ENCODE results near the gene OPA1. TPM values are rescaled to one million over a fixed set of nuclear protein-coding genes. Genes with fewer than 3 reads are reported as not detected.

Gene OPA1
- total and polyA plus RNA-seq, 4 donors, result 13.3 to 56.5 (median 40.1) TPM

- Histone ChIP-seq H3K4me3 (ENCODE audit: low read length in 2 of 2) (no peak overlapping the region), H3K27me3 (ENCODE audit: control insufficient read depth in 1 of 2, insufficient read depth in 2 of 2, low read length in 1 of 2) (no peaks in the 10 kb centered on the region), H3K36me3 (ENCODE audit: control insufficient read depth in 1 of 2, insufficient read depth in 2 of 2, low read length in 1 of 2) (no peaks in the 10 kb centered on the region), H3K9me3 (ENCODE audit: control insufficient read depth, low read length) (no peaks in the 10 kb centered on the region), H3K4me1 (ENCODE audit: control insufficient read depth in 1 of 2, insufficient read depth in 2 of 2, low read length in 2 of 2) (no peaks in the 10 kb centered on the region), H3K27ac (ENCODE audit: low read depth in 1 of 2, low read length in 2 of 2) (no peak overlapping the region)
- WGBS, 2 donors, result 88 to 89% methylated on average over 6 of the region's 6 CpGs
- intact Hi-C loops (cut with DNase I), result no loop called here
- ATAC-seq (ENCODE audit: low FRiP score), result no peak
- DNase-seq, result no peak
Measured at GRCh38 chr3:193729088-193729465, 136.1 kb downstream of the OPA1 start.

DNA sequence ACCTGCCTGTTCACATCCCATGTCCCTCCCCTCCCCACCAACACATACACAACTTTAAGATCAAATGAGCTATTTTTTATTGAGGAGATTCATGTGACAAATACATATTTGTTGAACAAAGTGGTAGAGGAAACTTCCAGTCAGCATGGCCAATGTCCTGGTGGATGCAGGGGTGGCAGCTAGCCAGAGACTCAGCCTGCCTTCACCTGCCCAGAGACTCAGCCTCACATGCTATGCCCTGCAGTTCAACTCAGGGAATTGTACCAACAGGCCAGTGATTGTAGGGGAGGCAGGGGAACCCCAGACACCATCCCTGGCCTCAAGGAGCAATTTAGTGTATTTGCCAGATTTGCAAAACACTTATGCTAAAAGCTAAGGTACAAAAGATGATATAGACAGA, 136.6 kb downstream of the OPA1 start:
- no peak overlapping the region for H3K4me3 ChIP-seq (ENCODE audit: low read length in 2 of 2)
- intact Hi-C loops (cut with DNase I), result no loop called here
- no peak for ATAC-seq (ENCODE audit: low FRiP score)
- no peaks in the 10 kb centered on the region for H3K9me3 ChIP-seq (ENCODE audit: control insufficient read depth, low read length)
- H3K27ac ChIP-seq (ENCODE audit: low read depth in 1 of 2, low read length in 2 of 2), result no peak overlapping the region
- H3K4me1 ChIP-seq (ENCODE audit: control insufficient read depth in 1 of 2, insufficient read depth in 2 of 2, low read length in 2 of 2), result no peaks in the 10 kb centered on the region
- no peaks in the 10 kb centered on the region for H3K27me3 ChIP-seq (ENCODE audit: control insufficient read depth in 1 of 2, insufficient read depth in 2 of 2, low read length in 1 of 2)
- no peaks in the 10 kb centered on the region for H3K36me3 ChIP-seq (ENCODE audit: control insufficient read depth in 1 of 2, insufficient read depth in 2 of 2, low read length in 1 of 2)
- DNase-seq, result no peak

DNA sequence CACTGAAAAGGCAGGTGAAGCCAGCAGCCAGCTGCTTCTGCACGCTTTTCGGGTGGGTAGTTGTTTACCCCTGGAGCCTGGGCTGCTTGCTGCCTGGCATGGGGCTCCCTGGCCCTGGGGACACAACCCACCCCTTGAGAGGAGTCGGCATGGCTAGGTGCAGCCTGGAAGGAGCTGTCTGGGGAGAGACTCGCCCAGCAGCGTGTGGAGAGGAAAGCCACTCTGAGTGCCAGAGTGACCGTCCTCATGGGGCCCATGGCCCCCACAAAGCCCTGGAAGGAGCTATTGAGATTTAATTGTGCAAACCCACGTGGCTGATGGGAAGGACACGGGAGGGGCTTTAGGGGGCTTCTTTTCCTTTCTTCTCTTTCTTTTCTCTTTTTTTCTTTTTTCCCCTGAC, 137.5 kb downstream of the OPA1 start:
- DNase-seq (no peak), ATAC-seq (ENCODE audit: low FRiP score) (no peak)
- H3K9me3 ChIP-seq (ENCODE audit: control insufficient read depth, low read length), result no peaks in the 10 kb centered on the region
- no peaks in the 10 kb centered on the region for H3K4me1 ChIP-seq (ENCODE audit: control insufficient read depth in 1 of 2, insufficient read depth in 2 of 2, low read length in 2 of 2)
- no peaks in the 10 kb centered on the region for H3K36me3 ChIP-seq (ENCODE audit: control insufficient read depth in 1 of 2, insufficient read depth in 2 of 2, low read length in 1 of 2)
- no peak overlapping the region for H3K4me3 ChIP-seq (ENCODE audit: low read length in 2 of 2)
- H3K27ac ChIP-seq (ENCODE audit: low read depth in 1 of 2, low read length in 2 of 2), result no peak overlapping the region
- intact Hi-C loops (cut with DNase I), result no loop called here
- no peaks in the 10 kb centered on the region for H3K27me3 ChIP-seq (ENCODE audit: control insufficient read depth in 1 of 2, insufficient read depth in 2 of 2, low read length in 1 of 2)
- WGBS, 2 donors, result 75 to 83% methylated on average over 8 of the region's 8 CpGs

DNA sequence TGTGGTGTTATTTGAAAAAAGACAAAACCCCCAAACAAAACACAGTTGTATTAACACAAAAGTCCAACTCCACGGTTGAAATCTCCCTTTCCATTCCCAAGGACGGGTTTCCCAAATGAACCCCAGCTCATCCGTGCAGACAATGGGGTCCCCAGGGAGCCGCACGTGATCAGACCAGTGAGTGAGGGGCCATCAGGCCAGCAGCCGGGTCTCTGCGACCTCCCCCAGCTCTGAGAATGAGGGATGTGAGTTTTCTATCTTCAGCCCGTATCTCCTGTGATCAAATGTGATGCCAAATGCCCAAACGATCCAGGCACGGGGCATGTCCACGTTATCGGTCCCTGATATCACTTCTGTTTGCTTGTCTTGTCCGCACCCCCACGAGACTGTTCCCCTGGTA, 138.0 kb downstream of the OPA1 start:
- 72 to 73% methylated on average over 14 of the region's 14 CpGs for WGBS, 2 donors

DNA sequence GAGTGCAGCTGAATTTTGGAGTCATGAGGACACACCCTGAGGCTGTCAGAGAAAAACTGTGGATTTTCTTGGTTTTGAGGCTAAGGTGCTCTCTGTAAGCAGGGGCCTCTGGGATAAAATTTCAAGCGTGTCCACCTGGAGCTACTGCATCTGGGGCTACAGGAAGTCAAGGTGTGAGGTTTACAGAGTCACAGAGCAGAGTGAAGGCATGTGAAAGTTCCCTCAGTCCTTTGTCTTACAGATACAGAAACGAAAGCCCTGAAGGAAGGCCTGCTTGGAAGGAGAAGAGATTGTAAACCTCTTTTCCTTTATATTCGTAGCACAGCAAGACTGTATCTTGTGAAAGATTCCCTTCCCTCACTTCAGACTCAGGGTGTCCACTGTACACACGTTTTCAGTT, 138.6 kb downstream of the OPA1 start:
- no peak overlapping the region for H3K4me3 ChIP-seq (ENCODE audit: low read length in 2 of 2)
- no peak for DNase-seq
- no peak overlapping the region for H3K27ac ChIP-seq (ENCODE audit: low read depth in 1 of 2, low read length in 2 of 2)
- 86 to 87% methylated on average over 4 of the region's 4 CpGs for WGBS, 2 donors
- intact Hi-C loops (cut with DNase I), result no loop called here
- H3K36me3 ChIP-seq (ENCODE audit: control insufficient read depth in 1 of 2, insufficient read depth in 2 of 2, low read length in 1 of 2), result no peaks in the 10 kb centered on the region
- no peaks in the 10 kb centered on the region for H3K4me1 ChIP-seq (ENCODE audit: control insufficient read depth in 1 of 2, insufficient read depth in 2 of 2, low read length in 2 of 2)
- ATAC-seq (ENCODE audit: low FRiP score), result no peak
- H3K27me3 ChIP-seq (ENCODE audit: control insufficient read depth in 1 of 2, insufficient read depth in 2 of 2, low read length in 1 of 2), result no peaks in the 10 kb centered on the region
- H3K9me3 ChIP-seq (ENCODE audit: control insufficient read depth, low read length), result no peaks in the 10 kb centered on the region

More for the DNA sequence above, 138.0 kb downstream of the OPA1 start:
- Histone ChIP-seq H3K36me3 (ENCODE audit: control insufficient read depth in 1 of 2, insufficient read depth in 2 of 2, low read length in 1 of 2) (no peaks in the 10 kb centered on the region), H3K4me3 (ENCODE audit: low read length in 2 of 2) (no peak overlapping the region), H3K27ac (ENCODE audit: low read depth in 1 of 2, low read length in 2 of 2) (no peak overlapping the region), H3K27me3 (ENCODE audit: control insufficient read depth in 1 of 2, insufficient read depth in 2 of 2, low read length in 1 of 2) (no peaks in the 10 kb centered on the region), H3K4me1 (ENCODE audit: control insufficient read depth in 1 of 2, insufficient read depth in 2 of 2, low read length in 2 of 2) (no peaks in the 10 kb centered on the region), H3K9me3 (ENCODE audit: control insufficient read depth, low read length) (no peaks in the 10 kb centered on the region)
- no peak for ATAC-seq (ENCODE audit: low FRiP score)
- no peak for DNase-seq
- intact Hi-C loops (cut with DNase I), result no loop called here

DNA sequence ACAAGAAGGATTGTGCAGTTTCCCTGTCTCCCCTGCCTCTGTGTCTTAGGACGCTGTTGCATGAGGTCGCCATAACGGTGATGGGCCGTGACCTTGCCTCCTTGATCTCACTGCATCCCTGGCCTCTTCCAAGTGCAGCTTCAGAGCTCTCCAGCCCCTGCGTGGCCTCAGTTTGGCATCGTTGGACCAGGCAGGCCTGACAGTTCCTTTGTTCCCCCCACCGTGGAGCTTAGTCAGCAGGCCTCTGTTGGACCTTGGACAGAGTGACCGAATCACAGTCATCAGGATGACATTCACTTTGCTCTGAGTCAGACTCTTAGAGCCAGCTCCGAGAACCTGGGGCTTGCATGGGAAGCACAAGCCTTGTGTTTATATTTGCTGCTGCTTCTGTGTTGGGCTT, 139.4 kb downstream of the OPA1 start:
- DNase-seq, result no peak
- ATAC-seq (ENCODE audit: low FRiP score), result no peak
- WGBS, 2 donors, result 62 to 64% methylated on average over 9 of the region's 9 CpGs
- no peaks in the 10 kb centered on the region for H3K4me1 ChIP-seq (ENCODE audit: control insufficient read depth in 1 of 2, insufficient read depth in 2 of 2, low read length in 2 of 2)
- no peaks in the 10 kb centered on the region for H3K36me3 ChIP-seq (ENCODE audit: control insufficient read depth in 1 of 2, insufficient read depth in 2 of 2, low read length in 1 of 2)
- intact Hi-C loops (cut with DNase I), result no loop called here
- no peak overlapping the region for H3K4me3 ChIP-seq (ENCODE audit: low read length in 2 of 2)
- no peaks in the 10 kb centered on the region for H3K9me3 ChIP-seq (ENCODE audit: control insufficient read depth, low read length)
- no peak overlapping the region for H3K27ac ChIP-seq (ENCODE audit: low read depth in 1 of 2, low read length in 2 of 2)
- H3K27me3 ChIP-seq (ENCODE audit: control insufficient read depth in 1 of 2, insufficient read depth in 2 of 2, low read length in 1 of 2), result no peaks in the 10 kb centered on the region

DNA sequence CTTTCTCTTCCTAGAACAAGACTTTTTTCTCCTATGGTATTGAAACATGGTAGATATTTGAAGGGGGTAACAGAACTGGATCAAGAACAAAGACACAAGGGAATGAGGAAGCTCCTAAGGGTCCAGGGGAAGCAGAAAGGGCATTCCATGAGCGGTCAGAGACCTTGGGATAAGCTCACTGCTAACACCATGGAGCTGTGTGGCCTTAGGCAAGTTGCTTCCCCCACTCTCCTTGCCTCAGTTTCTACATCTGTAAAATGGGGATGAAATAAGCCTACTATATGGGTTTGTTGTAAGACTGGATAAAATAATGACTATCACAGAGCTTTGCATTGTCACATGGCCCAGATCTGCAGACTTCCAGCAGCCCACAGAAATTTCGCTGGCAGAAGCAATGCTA, 139.8 kb downstream of the OPA1 start:
- H3K27ac ChIP-seq (ENCODE audit: low read depth in 1 of 2, low read length in 2 of 2), result no peak overlapping the region
- no peak for DNase-seq
- no peak overlapping the region for H3K4me3 ChIP-seq (ENCODE audit: low read length in 2 of 2)
- ATAC-seq (ENCODE audit: low FRiP score), result no peak
- H3K36me3 ChIP-seq (ENCODE audit: control insufficient read depth in 1 of 2, insufficient read depth in 2 of 2, low read length in 1 of 2), result no peaks in the 10 kb centered on the region
- intact Hi-C loops (cut with DNase I), result no loop called here
- WGBS, 2 donors, result 97 to 99% methylated on average over 2 of the region's 2 CpGs
- H3K9me3 ChIP-seq (ENCODE audit: control insufficient read depth, low read length), result no peaks in the 10 kb centered on the region
- no peaks in the 10 kb centered on the region for H3K4me1 ChIP-seq (ENCODE audit: control insufficient read depth in 1 of 2, insufficient read depth in 2 of 2, low read length in 2 of 2)
- no peaks in the 10 kb centered on the region for H3K27me3 ChIP-seq (ENCODE audit: control insufficient read depth in 1 of 2, insufficient read depth in 2 of 2, low read length in 1 of 2)

GRCh38 chr3:193734737-193735366, 141.8 kb downstream of the OPA1 start:
- Histone ChIP-seq H3K27ac (ENCODE audit: low read depth in 1 of 2, low read length in 2 of 2) (no peak overlapping the region), H3K27me3 (ENCODE audit: control insufficient read depth in 1 of 2, insufficient read depth in 2 of 2, low read length in 1 of 2) (no peaks in the 10 kb centered on the region), H3K4me1 (ENCODE audit: control insufficient read depth in 1 of 2, insufficient read depth in 2 of 2, low read length in 2 of 2) (no peaks in the 10 kb centered on the region), H3K9me3 (ENCODE audit: control insufficient read depth, low read length) (no peaks in the 10 kb centered on the region), H3K4me3 (ENCODE audit: low read length in 2 of 2) (no peak overlapping the region), H3K36me3 (ENCODE audit: control insufficient read depth in 1 of 2, insufficient read depth in 2 of 2, low read length in 1 of 2) (no peaks in the 10 kb centered on the region)
- ATAC-seq (ENCODE audit: low FRiP score) (no peak), DNase-seq (no peak)
- WGBS, 2 donors, result 85 to 90% methylated on average over 15 of the region's 15 CpGs
- intact Hi-C loops (cut with DNase I), result no loop called here

DNA sequence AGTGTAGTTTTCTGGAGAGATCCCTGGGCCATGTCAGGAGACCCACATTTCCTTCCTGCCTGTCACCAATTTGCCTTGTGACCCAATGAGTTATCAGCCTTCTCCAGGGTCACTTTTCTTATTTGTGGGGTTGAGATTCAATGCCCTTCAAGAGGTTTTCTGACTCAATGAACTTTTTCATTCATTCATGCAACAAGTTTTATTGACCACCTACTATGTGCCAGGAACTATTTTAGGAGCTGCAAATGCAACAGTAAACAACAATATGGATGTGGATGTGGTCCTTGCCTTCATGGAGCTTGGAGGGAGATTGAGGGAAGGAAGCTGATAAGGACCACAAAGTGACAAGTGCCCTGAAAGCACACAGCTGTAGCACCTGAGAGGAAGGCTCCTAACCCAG, 142.8 kb downstream of the OPA1 start:
- H3K4me3 ChIP-seq (ENCODE audit: low read length in 2 of 2), result no peak overlapping the region

More for the DNA sequence above, 142.8 kb downstream of the OPA1 start:
- Histone ChIP-seq H3K27me3 (ENCODE audit: control insufficient read depth in 1 of 2, insufficient read depth in 2 of 2, low read length in 1 of 2) (no peaks in the 10 kb centered on the region), H3K4me1 (ENCODE audit: control insufficient read depth in 1 of 2, insufficient read depth in 2 of 2, low read length in 2 of 2) (no peaks in the 10 kb centered on the region), H3K27ac (ENCODE audit: low read depth in 1 of 2, low read length in 2 of 2) (no peak overlapping the region), H3K9me3 (ENCODE audit: control insufficient read depth, low read length) (no peaks in the 10 kb centered on the region), H3K36me3 (ENCODE audit: control insufficient read depth in 1 of 2, insufficient read depth in 2 of 2, low read length in 1 of 2) (no peaks in the 10 kb centered on the region)
- DNase-seq, result no peak
- intact Hi-C loops (cut with DNase I), result no loop called here
- ATAC-seq (ENCODE audit: low FRiP score), result no peak
